ENCODE results near the gene SNRPD1. TPM values are rescaled to one million over a fixed set of nuclear protein-coding genes. Genes with fewer than 3 reads are reported as not detected.
"Not testable (repeated sequence)": the region's sequence is repeated elsewhere in the genome, so short reads cannot be mapped to it uniquely, and the experiment has no call there.

Gene SNRPD1
- total and polyA plus RNA-seq, 4 donors: 3.3 to 44.8 (median 8.2) TPM

DNA sequence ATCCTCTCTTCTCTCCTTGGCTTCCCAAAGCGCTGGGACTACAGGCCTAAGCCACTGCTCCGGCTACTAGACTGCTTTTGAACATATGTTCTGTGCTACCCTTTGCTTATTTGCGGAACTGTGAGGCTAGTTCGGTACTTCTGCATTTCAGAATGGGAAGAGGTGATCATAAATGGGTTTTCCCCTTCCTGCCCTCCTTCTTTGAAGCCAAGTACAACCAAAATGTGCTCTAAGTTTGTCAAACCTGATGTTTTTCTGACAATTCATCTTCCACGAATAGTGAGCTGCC is 9.9 kb upstream of the SNRPD1 start:
- WGBS: 82% methylated on average over 5 of the region's 5 CpGs
- Histone ChIP-seq H3K27ac (ENCODE audit: low read depth in 1 of 2, low read length in 2 of 2) (no peak overlapping the region), H3K36me3 (ENCODE audit: control insufficient read depth in 4 of 4, insufficient read depth in 3 of 4, low read depth in 1 of 4, low read length in 3 of 4) (no peaks in the 10 kb centered on the region), H3K4me3 (ENCODE audit: low read depth in 1 of 3, low read length in 3 of 3) (no peak overlapping the region), H3K9me3 (ENCODE audit: control insufficient read depth in 4 of 4, low read length in 3 of 4) (no peaks in the 10 kb centered on the region), H3K27me3 (ENCODE audit: control insufficient read depth in 4 of 4, insufficient read depth in 4 of 4, low read length in 3 of 4) (no peaks in the 10 kb centered on the region), H3K4me1 (ENCODE audit: control insufficient read depth in 4 of 4, insufficient read depth in 4 of 4, low read length in 3 of 4) (peaks cover 0 to 18% (median 9%) of the 10 kb centered on the region in 4 donors), H3K9ac (ENCODE audit: low read depth in 1 of 2, low read length in 2 of 2) (no peak overlapping the region)
- TF ChIP-seq SP1 (IDR thresholded peaks at IDR 0.05) (no peak), FOXA1 (IDR thresholded peaks at IDR 0.05) (no peak), GABPA (IDR thresholded peaks at IDR 0.05 in 1 of 2, conservative IDR thresholded peaks at IDR 0.05 in 1 of 2) (no peak), TAF1 (conservative IDR thresholded peaks at IDR 0.05) (no peak), NR2F2 (IDR thresholded peaks at IDR 0.05) (no peak), FOXA2 (IDR thresholded peaks at IDR 0.05) (no peak), HNF4G (IDR thresholded peaks at IDR 0.05) (no peak), YY1 (IDR thresholded peaks at IDR 0.05) (no peak)
- TF ChIP-seq, protein P1, sequence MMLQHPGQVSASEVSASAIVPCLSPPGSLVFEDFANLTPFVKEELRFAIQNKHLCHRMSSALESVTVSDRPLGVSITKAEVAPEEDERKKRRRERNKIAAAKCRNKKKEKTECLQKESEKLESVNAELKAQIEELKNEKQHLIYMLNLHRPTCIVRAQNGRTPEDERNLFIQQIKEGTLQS (IDR thresholded peaks at IDR 0.05): no peak
- TF ChIP-seq, protein P2, sequence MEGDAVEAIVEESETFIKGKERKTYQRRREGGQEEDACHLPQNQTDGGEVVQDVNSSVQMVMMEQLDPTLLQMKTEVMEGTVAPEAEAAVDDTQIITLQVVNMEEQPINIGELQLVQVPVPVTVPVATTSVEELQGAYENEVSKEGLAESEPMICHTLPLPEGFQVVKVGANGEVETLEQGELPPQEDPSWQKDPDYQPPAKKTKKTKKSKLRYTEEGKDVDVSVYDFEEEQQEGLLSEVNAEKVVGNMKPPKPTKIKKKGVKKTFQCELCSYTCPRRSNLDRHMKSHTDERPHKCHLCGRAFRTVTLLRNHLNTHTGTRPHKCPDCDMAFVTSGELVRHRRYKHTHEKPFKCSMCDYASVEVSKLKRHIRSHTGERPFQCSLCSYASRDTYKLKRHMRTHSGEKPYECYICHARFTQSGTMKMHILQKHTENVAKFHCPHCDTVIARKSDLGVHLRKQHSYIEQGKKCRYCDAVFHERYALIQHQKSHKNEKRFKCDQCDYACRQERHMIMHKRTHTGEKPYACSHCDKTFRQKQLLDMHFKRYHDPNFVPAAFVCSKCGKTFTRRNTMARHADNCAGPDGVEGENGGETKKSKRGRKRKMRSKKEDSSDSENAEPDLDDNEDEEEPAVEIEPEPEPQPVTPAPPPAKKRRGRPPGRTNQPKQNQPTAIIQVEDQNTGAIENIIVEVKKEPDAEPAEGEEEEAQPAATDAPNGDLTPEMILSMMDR (IDR thresholded peaks at IDR 0.05; ENCODE audit: low read depth, low read length, missing input control): no peak
- no peak for DNase-seq (ENCODE audit: low spot score)

DNA sequence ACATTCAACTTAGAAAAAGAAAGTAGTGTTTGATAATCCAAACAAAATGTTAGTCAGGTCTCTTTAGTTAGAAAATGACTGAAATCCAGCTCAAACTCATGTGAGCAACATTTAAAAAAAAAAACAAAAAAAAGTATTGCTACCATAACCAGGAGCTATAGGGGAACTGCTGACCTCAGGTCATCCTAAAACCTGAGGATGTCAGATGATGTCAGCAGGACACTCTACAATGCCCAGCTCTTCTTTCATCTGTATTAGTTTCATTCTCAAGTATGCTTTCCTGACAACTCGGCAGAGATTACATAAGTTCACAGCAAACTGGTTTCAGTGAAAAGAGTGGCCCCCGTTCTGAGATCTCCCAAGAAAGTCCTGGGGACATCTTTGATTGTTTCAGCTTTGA is 7.4 kb upstream of the SNRPD1 start:
- Histone ChIP-seq H3K4me3 (ENCODE audit: low read depth in 1 of 3, low read length in 3 of 3) (no peak overlapping the region), H3K27ac (ENCODE audit: low read depth in 1 of 2, low read length in 2 of 2) (peak overlapping the region in 1 of 2 donors; percentile 10), H3K36me3 (ENCODE audit: control insufficient read depth in 4 of 4, insufficient read depth in 3 of 4, low read depth in 1 of 4, low read length in 3 of 4) (no peaks in the 10 kb centered on the region), H3K4me1 (ENCODE audit: control insufficient read depth in 4 of 4, insufficient read depth in 4 of 4, low read length in 3 of 4) (peaks cover 0 to 2% (median under 1%) of the 10 kb centered on the region in 4 donors), H3K9ac (ENCODE audit: low read depth in 1 of 2, low read length in 2 of 2) (no peak overlapping the region), H3K27me3 (ENCODE audit: control insufficient read depth in 4 of 4, insufficient read depth in 4 of 4, low read length in 3 of 4) (no peaks in the 10 kb centered on the region), H3K9me3 (ENCODE audit: control insufficient read depth in 4 of 4, low read length in 3 of 4) (no peaks in the 10 kb centered on the region)
- TF ChIP-seq, protein P2 (IDR thresholded peaks at IDR 0.05; ENCODE audit: low read depth, low read length, missing input control): no peak
- 52% methylated on average over 2 of the region's 2 CpGs for WGBS
- DNase-seq (ENCODE audit: low spot score): no peak

DNA sequence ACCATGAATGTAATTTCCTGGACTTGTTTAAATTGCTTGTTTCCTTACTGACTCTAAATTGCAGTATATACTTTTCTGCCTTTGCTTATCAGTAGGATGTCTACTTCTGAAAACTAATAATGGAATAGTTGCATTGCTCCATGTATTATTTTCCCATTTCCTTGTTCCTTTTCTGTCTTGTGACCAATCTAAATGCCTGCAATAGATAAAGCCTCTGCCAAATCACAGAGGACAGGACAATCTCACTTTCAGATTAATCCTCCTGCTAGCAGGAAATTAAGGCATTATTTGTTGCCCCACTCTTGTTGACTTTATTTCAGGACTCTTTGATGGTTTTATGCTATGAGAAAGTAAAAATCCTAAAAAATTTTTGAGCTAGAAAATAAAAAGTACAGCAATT is 6.9 kb upstream of the SNRPD1 start:
- no peak overlapping the region for H3K9ac ChIP-seq (ENCODE audit: low read depth in 1 of 2, low read length in 2 of 2)
- no peak overlapping the region for H3K4me3 ChIP-seq (ENCODE audit: low read depth in 1 of 3, low read length in 3 of 3)

DNA sequence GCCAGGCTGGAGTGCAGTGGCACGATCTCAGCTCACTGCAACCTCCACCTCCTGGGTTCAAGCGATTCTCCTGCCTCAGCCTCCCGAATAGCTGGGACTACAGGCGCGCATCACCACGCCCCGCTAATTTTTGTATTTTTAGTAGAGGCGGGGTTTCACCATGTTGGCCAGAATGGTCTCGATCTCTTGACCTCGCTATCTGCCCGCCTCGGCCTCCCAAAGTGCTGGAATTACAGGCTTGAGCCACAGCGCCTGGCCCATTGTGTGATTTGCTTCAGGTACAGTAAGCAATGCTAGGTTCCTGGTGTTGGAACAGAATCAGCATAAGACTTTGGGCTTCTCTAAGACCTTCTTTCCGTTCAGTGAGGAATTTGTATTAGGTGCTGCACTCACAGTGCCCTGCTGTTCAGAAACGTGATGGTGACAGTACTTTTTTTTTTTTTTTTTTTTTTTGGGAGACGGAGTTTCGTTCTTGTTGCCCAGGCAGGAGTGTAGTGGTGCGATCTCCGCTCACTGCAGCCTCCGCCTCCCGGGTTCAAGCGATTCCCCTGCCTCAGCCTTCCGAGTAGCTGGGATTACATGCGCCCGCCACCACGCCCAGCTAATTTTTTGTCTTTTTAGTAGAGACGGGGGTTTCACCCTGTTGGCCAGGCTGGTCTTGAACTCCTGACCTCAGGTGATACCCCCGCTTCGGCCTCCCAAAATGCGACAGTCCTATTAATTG is 551 bp upstream of the SNRPD1 start:
- not testable (repeated sequence) for H3K4me1 ChIP-seq (ENCODE audit: control insufficient read depth in 4 of 4, insufficient read depth in 4 of 4, low read length in 3 of 4); DNase-seq (ENCODE audit: low spot score); H3K9me3 ChIP-seq (ENCODE audit: control insufficient read depth in 4 of 4, low read length in 3 of 4); H3K36me3 ChIP-seq (ENCODE audit: control insufficient read depth in 4 of 4, insufficient read depth in 3 of 4, low read depth in 1 of 4, low read length in 3 of 4); H3K27me3 ChIP-seq (ENCODE audit: control insufficient read depth in 4 of 4, insufficient read depth in 4 of 4, low read length in 3 of 4)
- WGBS: 57% methylated on average over 30 of the region's 30 CpGs
- Histone ChIP-seq H3K27ac (ENCODE audit: low read depth in 1 of 2, low read length in 2 of 2) (peak overlapping the region in 1 of 2 donors; percentile 86), H3K4me3 (ENCODE audit: low read depth in 1 of 3, low read length in 3 of 3) (peak overlapping the region in 2 of 3 donors; percentile 81 to 89), H3K9ac (ENCODE audit: low read depth in 1 of 2, low read length in 2 of 2) (peak overlapping the region in 1 of 2 donors; percentile 94)

More for the DNA sequence above, 6.9 kb upstream of the SNRPD1 start:
- no peak for DNase-seq (ENCODE audit: low spot score)
- TF ChIP-seq SP1 (IDR thresholded peaks at IDR 0.05) (peak; percentile 8), TAF1 (conservative IDR thresholded peaks at IDR 0.05) (no peak)
- Histone ChIP-seq H3K4me1 (ENCODE audit: control insufficient read depth in 4 of 4, insufficient read depth in 4 of 4, low read length in 3 of 4) (peaks cover 0 to 2% (median 0%) of the 10 kb centered on the region in 4 donors), H3K27ac (ENCODE audit: low read depth in 1 of 2, low read length in 2 of 2) (no peak overlapping the region), H3K9me3 (ENCODE audit: control insufficient read depth in 4 of 4, low read length in 3 of 4) (no peaks in the 10 kb centered on the region), H3K27me3 (ENCODE audit: control insufficient read depth in 4 of 4, insufficient read depth in 4 of 4, low read length in 3 of 4) (no peaks in the 10 kb centered on the region), H3K36me3 (ENCODE audit: control insufficient read depth in 4 of 4, insufficient read depth in 3 of 4, low read depth in 1 of 4, low read length in 3 of 4) (no peaks in the 10 kb centered on the region)

DNA sequence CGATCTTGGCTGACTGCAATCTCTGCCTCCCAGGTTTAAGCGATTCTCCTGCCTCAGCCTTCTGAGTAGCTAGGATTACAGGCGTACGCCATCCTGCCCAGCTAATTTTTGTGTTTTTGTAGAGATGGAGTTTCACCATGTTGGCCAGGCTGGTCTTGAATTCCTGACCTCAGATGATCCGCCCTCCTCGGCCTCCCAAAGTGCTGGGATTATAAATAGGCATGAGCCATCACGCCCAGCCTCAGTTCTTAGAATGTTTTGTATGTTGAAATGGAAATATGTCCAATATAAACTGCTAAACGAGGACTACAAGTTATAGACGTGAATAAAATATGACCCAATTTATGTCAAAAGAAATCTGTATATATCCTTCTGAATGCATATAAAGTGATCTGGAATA is 9.5 kb downstream of the SNRPD1 start:
- not testable (repeated sequence) for H3K27me3 ChIP-seq (ENCODE audit: control insufficient read depth in 4 of 4, insufficient read depth in 4 of 4, low read length in 3 of 4); H3K27ac ChIP-seq (ENCODE audit: low read depth in 1 of 2, low read length in 2 of 2); H3K9me3 ChIP-seq (ENCODE audit: control insufficient read depth in 4 of 4, low read length in 3 of 4); H3K9ac ChIP-seq (ENCODE audit: low read depth in 1 of 2, low read length in 2 of 2); H3K4me1 ChIP-seq (ENCODE audit: control insufficient read depth in 4 of 4, insufficient read depth in 4 of 4, low read length in 3 of 4); DNase-seq (ENCODE audit: low spot score); H3K4me3 ChIP-seq (ENCODE audit: low read depth in 1 of 3, low read length in 3 of 3)
- WGBS: 95% methylated on average over 9 of the region's 9 CpGs
- peaks cover 0 to 26% (median 8%) of the 10 kb centered on the region in 4 donors for H3K36me3 ChIP-seq (ENCODE audit: control insufficient read depth in 4 of 4, insufficient read depth in 3 of 4, low read depth in 1 of 4, low read length in 3 of 4)

Data from liver (tissue), 9 donors.